ENCODE measurements around the gene VHLL. TPM values are rescaled to one million over a fixed set of nuclear protein-coding genes. Genes with fewer than 3 reads are reported as not detected.

VHLL gene
- total and polyA plus RNA-seq, 2 of the 13 experiments (the other 11 are each of a cell fraction or from before 2014, with no cell fraction given), result 0.24 TPM; not detected in 1

- TF ChIP-seq HNRNPLL (IDR thresholded peaks at IDR 0.05; ENCODE audit: low read depth, low read length, poor library complexity, severe bottlenecking) (no peak), FOSL2 (CRISPR knock-in tag; IDR thresholded peaks at IDR 0.05) (no peak), ZNF570 (CRISPR knock-in tag; IDR thresholded peaks at IDR 0.05; ENCODE audit: borderline replicate concordance) (no peak), REPIN1 (CRISPR knock-in tag; IDR thresholded peaks at IDR 0.05; ENCODE audit: borderline replicate concordance, low read depth) (no peak)
Observed at GRCh38 chr1:156319664-156320063, 20.6 kb upstream of the VHLL start (continued).

GRCh38 chr1:156316909-156317308 is 17.8 kb upstream of the VHLL start:
- DNase-seq (ENCODE audit: low spot score), result no peak
- no TSS peak for BruUV-seq (replicated peaks)
- Histone ChIP-seq H3K27ac (ENCODE audit: extremely low read length, insufficient read depth, low read length) (no peak overlapping the region), H3K36me3 (replicated peaks in 1 of 2; ENCODE audit: control insufficient read depth in 1 of 2, insufficient read depth in 2 of 2, low read length in 2 of 2) (peaks cover 31 to 84% of the 10 kb centered on the region in 2 experiments), H3K9ac (ENCODE audit: insufficient read depth, low read depth, low read length) (no peak overlapping the region), H3K4me3 (replicated peaks in 1 of 3; ENCODE audit: insufficient read depth in 1 of 3, low read depth in 2 of 3, low read length in 3 of 3) (no peak overlapping the region), H3K79me2 (ENCODE audit: insufficient read depth, low read length) (peaks cover 2% of the 10 kb centered on the region), H3K4me1 (ENCODE audit: insufficient read depth, low read length) (no peaks in the 10 kb centered on the region), H3K9me3 (ENCODE audit: low read length) (no peaks in the 10 kb centered on the region), H2AFZ (ENCODE audit: low read length) (no peak overlapping the region), H3K4me2 (ENCODE audit: low read depth, low read length) (no peak overlapping the region), H3K27me3 (ENCODE audit: control insufficient read depth in 1 of 2, insufficient read depth in 2 of 2, low read length in 2 of 2) (no peaks in the 10 kb centered on the region), H4K20me1 (ENCODE audit: insufficient read depth, low read length) (peaks cover 4% of the 10 kb centered on the region; the same call in 1 of the 2 replicates)
- ATAC-seq, result no peak
- POLR2A ChIA-PET, result interaction anchor here (1.3 kb wide), 1 partner anchor 21 kb away, joined by 3 read pairs; the partner anchor contains the start of gene CCT3
- no peak for TF ChIP-seq DDIT3 (CRISPR knock-in tag; IDR thresholded peaks at IDR 0.05)
- TF ChIP-seq RBFOX2 (IDR thresholded peaks at IDR 0.05; ENCODE audit: low read depth, low read length), result 0 out of 2 replicates have a peak, but pooled peaks have one; percentile 39
- TF ChIP-seq CEBPB (IDR thresholded peaks at IDR 0.05; ENCODE audit: borderline replicate concordance, low read depth, low read length), result peak; percentile 44; the same call in 1 of the 2 replicates
- FAIRE-seq, result no peak
- intact Hi-C loops (cut with micrococcal nuclease; ENCODE audit: unreplicated experiment), result no loop called here
- 94% methylated on average over 7 of the region's 7 CpGs for WGBS (ENCODE audit: low lambda C conversion rate)
- CTCF ChIA-PET (ENCODE audit: low intra/inter-chr PET ratio, low total read pairs), result no interaction called here
- in situ Hi-C loops (cut with HindIII; ENCODE audit: extremely low pct_ligation_motif_present, low pct_unique_long_range_greater_than_20kb), result no loop called here
